Body of pancreas (tissue), 4 donors: Measurements from ENCODE around the gene SEPTIN5.

Source experiments
- POLR2A ChIP-seq, 3 donors: fragments of 450-650 bp; IDR thresholded peaks; one replicate each; pipeline ENCODE4 v1.6.1; 2016; ENCODE audit warnings: antibody characterized with exemption in 3 of 3, mild to moderate bottlenecking in 2 of 3
- TF ChIP-seq, protein P1 (sequence below), 7 experiments: fragments of 450-650 bp in 4 of 7; fragments of 200-600 bp in 3 of 7; sonication (generic) in 3 of 7; IDR thresholded peaks; one replicate each; pipeline ENCODE4 v1.5.1; 2016 to 2019; ENCODE audit warnings: antibody characterized with exemption in 7 of 7

DNA sequence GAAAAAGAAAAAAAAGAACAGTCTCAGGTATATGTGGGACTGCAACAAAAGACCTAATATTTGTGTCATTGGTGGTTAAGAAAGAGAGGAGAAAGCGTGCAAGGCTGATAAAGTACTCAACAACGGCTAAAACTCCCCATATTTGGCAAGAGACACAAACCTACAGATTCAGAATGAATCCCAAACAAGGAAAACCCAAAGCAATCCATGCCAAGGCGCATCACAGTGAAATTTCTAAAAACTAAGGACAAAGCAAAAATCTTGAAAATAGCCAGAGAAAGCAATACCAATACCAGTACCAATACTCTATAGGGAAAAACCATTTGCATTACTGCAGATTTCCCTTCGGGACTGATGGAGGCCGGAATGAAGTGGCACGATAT lies 32.4 kb upstream of the SEPTIN5 start:
- TF ChIP-seq, protein P1, sequence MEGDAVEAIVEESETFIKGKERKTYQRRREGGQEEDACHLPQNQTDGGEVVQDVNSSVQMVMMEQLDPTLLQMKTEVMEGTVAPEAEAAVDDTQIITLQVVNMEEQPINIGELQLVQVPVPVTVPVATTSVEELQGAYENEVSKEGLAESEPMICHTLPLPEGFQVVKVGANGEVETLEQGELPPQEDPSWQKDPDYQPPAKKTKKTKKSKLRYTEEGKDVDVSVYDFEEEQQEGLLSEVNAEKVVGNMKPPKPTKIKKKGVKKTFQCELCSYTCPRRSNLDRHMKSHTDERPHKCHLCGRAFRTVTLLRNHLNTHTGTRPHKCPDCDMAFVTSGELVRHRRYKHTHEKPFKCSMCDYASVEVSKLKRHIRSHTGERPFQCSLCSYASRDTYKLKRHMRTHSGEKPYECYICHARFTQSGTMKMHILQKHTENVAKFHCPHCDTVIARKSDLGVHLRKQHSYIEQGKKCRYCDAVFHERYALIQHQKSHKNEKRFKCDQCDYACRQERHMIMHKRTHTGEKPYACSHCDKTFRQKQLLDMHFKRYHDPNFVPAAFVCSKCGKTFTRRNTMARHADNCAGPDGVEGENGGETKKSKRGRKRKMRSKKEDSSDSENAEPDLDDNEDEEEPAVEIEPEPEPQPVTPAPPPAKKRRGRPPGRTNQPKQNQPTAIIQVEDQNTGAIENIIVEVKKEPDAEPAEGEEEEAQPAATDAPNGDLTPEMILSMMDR (IDR thresholded peaks at IDR 0.05) = no peak
- TF ChIP-seq POLR2A (IDR thresholded peaks at IDR 0.05) = no peak
